Panc1 (cell line): ENCODE results near the gene SLC25A13. TPM values are rescaled to one million over a fixed set of nuclear protein-coding genes. Genes with fewer than 3 reads are reported as not detected.
A peak's percentile ranks its signal among the peaks of the same experiment; 100 is the strongest.

Experiments
- ATAC-seq: fragments of 200-7000 bp; cut with Tn5 transposase; 2 replicates; pipeline ENCODE4 v1.9.1; 2020; ENCODE audit warnings: mild to moderate bottlenecking, moderate library complexity
- BruUV-seq: library from RNA; stranded (reverse); fragments of 400-500 nt; replicated peaks from 2 replicates; lab custom pipeline; 2021; lab: Mats Ljungman, UMichigan
- CTCF ChIA-PET: fragments of 300-600 bp; sonication (Branson Sonifier 250); formaldehyde crosslinking; loops from one replicate; lab custom pipeline; 2022; ENCODE audit warnings: antibody characterized with exemption; lab: Charles Lee
- POLR2A ChIA-PET: fragments of 300-600 bp; sonication (Branson Sonifier 250); formaldehyde crosslinking; loops from one replicate; lab custom pipeline; 2022; ENCODE audit warnings: antibody characterized with exemption; lab: Charles Lee
- DNase-seq: peaks from one replicate; pipeline ENCODE4 v3.0.0-alpha.2; 2010; ENCODE audit warnings: low read depth, low spot score
- H3K27ac ChIP-seq: 2 replicates; pipeline ENCODE4 v1.5.1; 2011; ENCODE audit warnings: mild to moderate bottlenecking, low read length, inconsistent platforms
- H3K27me3 ChIP-seq: fragments of 200-500 bp; sonication (Bioruptor generic); 2 replicates; pipeline ENCODE4 v1.6.0; 2014; ENCODE audit warnings: low read length, inconsistent platforms; ENCODE audit not compliant: control insufficient read depth, insufficient read depth
- H3K36me3 ChIP-seq: fragments of 200-500 bp; sonication (Bioruptor generic); 2 replicates; pipeline ENCODE4 v1.5.1; 2014; ENCODE audit warnings: inconsistent platforms, mild to moderate bottlenecking, low read length, moderate library complexity; ENCODE audit not compliant: control insufficient read depth, insufficient read depth
- H3K4me1 ChIP-seq: 2 replicates; pipeline ENCODE4 v1.5.1; 2011; ENCODE audit warnings: inconsistent platforms, mild to moderate bottlenecking, low read length, moderate library complexity; ENCODE audit not compliant: control insufficient read depth, insufficient read depth
- H3K4me3 ChIP-seq, 2 experiments: 2 replicates each; pipeline ENCODE4 v1.5.1; 2011 to 2012; ENCODE audit warnings: low read depth in 2 of 2, low read length in 2 of 2, mild to moderate bottlenecking in 2 of 2, inconsistent platforms in 1 of 2, moderate library complexity in 1 of 2
- H3K9me3 ChIP-seq: fragments of 200-500 bp; sonication (Bioruptor generic); 2 replicates; pipeline ENCODE4 v1.5.1; 2014; ENCODE audit warnings: low read depth, mild to moderate bottlenecking, inconsistent platforms, low read length, moderate library complexity; ENCODE audit not compliant: control insufficient read depth, insufficient read depth
- POLR2AphosphoS5 ChIP-seq: IDR thresholded peaks from 2 replicates; pipeline ENCODE4 v1.6.1; 2012; ENCODE audit warnings: mild to moderate bottlenecking, low read depth, low read length, moderate library complexity
- REST ChIP-seq, 2 experiments: IDR thresholded peaks; 2 replicates each; pipeline ENCODE4 v1.6.1; 2011 to 2012; ENCODE audit warnings: low read depth in 2 of 2, control low read depth in 1 of 2, low read length in 1 of 2, mild to moderate bottlenecking in 1 of 2, moderate library complexity in 1 of 2; ENCODE audit not compliant: insufficient read depth in 1 of 2
- SIN3A ChIP-seq: IDR thresholded peaks from 2 replicates; pipeline ENCODE4 v1.6.1; 2012; ENCODE audit warnings: low read depth, mild to moderate bottlenecking, low read length, moderate library complexity, borderline replicate concordance; ENCODE audit not compliant: insufficient read depth
- TCF7L2 ChIP-seq: IDR thresholded peaks from 2 replicates; pipeline ENCODE4 v1.6.1; 2011; ENCODE audit warnings: mild to moderate bottlenecking, low read depth, low read length, inconsistent platforms
- in situ Hi-C: cut with HindIII; loops from 2 replicates; pipeline ENCODE4 v1.10.0; 2016; ENCODE audit warnings: low sequenced_read_pairs, low pct_unique_long_range_greater_than_20kb
- intact Hi-C: fragments of 100-400 bp; cut with micrococcal nuclease; formaldehyde crosslinking; loops from one replicate; pipeline ENCODE4 v1.10.0; 2022; ENCODE audit not compliant: unreplicated experiment
- total RNA-seq: library from RNA; stranded (reverse); gene quantifications from one replicate; pipeline ENCODE4 v1.2.1, GENCODE V29; 2021; ENCODE audit not compliant: unreplicated experiment
- TF ChIP-seq, protein P1 (sequence below): fragments of 450-650 bp; IDR thresholded peaks from 2 replicates; pipeline ENCODE4 v1.5.1; 2017; ENCODE audit warnings: mild to moderate bottlenecking

Gene SLC25A13
- total RNA-seq, 1 experiment from 2014 or later: 69.4 TPM

GRCh38 chr7:96080027-96080426 lies 241.9 kb downstream of the SLC25A13 start:
- no TSS peak for BruUV-seq
- intact Hi-C loops (no loop called here), in situ Hi-C loops (no loop called here)
- DNase-seq (no peak), ATAC-seq (no peak)
- Histone ChIP-seq H3K4me1 (no peaks in the 10 kb centered on the region), H3K9me3 (no peaks in the 10 kb centered on the region), H3K36me3 (no peaks in the 10 kb centered on the region), H3K4me3 (no peak overlapping the region), H3K27me3 (no peaks in the 10 kb centered on the region), H3K27ac (no peak overlapping the region)
- TF ChIP-seq REST (IDR thresholded peaks at IDR 0.05; ENCODE audit: insufficient read depth in 1 of 2, low read depth in 2 of 2, low read length in 1 of 2) (no peak), TCF7L2 (no peak), POLR2AphosphoS5 (no peak), SIN3A (no peak)
- TF ChIP-seq, protein P1, sequence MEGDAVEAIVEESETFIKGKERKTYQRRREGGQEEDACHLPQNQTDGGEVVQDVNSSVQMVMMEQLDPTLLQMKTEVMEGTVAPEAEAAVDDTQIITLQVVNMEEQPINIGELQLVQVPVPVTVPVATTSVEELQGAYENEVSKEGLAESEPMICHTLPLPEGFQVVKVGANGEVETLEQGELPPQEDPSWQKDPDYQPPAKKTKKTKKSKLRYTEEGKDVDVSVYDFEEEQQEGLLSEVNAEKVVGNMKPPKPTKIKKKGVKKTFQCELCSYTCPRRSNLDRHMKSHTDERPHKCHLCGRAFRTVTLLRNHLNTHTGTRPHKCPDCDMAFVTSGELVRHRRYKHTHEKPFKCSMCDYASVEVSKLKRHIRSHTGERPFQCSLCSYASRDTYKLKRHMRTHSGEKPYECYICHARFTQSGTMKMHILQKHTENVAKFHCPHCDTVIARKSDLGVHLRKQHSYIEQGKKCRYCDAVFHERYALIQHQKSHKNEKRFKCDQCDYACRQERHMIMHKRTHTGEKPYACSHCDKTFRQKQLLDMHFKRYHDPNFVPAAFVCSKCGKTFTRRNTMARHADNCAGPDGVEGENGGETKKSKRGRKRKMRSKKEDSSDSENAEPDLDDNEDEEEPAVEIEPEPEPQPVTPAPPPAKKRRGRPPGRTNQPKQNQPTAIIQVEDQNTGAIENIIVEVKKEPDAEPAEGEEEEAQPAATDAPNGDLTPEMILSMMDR: no peak
- POLR2A ChIA-PET: no interaction called here
- CTCF ChIA-PET: no interaction called here

DNA sequence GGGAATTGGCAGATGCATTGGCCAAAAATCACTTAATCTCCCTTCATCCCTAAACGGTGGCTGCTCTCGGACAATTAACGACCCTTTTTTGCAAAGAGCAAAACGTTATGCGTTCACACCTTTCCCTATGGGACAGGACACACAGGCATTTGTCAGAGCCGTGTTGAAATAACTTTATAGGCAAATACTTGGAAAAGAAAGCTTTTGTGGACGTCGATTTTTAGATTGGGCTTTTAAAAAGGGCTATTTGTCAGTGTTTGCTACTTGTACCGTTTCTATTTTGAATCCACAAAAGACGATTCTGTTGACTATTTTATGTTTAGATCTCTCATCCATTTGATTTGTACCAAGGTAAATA lies 245.6 kb downstream of the SLC25A13 start:
- TF ChIP-seq, protein P1: no peak
- no peak for TF ChIP-seq REST (IDR thresholded peaks at IDR 0.05; ENCODE audit: insufficient read depth in 1 of 2, low read depth in 2 of 2, low read length in 1 of 2)
- TF ChIP-seq TCF7L2: no peak
- no peak for TF ChIP-seq POLR2AphosphoS5
- in situ Hi-C loops: no loop called here
- Histone ChIP-seq H3K4me3 (peak overlapping the region; percentile 47 to 65), H3K27ac (no peak overlapping the region), H3K9me3 (no peaks in the 10 kb centered on the region), H3K36me3 (no peaks in the 10 kb centered on the region), H3K4me1 (no peaks in the 10 kb centered on the region), H3K27me3 (peaks cover 7% of the 10 kb centered on the region; the same call in 1 of the 2 replicates)
- no peak for DNase-seq
- peak; percentile 36 for ATAC-seq
- ChIA-PET POLR2A (no interaction called here), CTCF (interaction anchor here (0.6 kb wide), 3 partner anchors 50 to 312 kb away, joined by 3 to 4 read pairs (median 3); no protein-coding TSS in a partner anchor)
- no TSS peak for BruUV-seq
- intact Hi-C loops: loop anchor here (10.0 kb wide), 2 partner anchors 162 to 338 kb away; no protein-coding TSS in a partner anchor
